Testis (tissue), 3 donors: ENCODE results near the gene YAE1. TPM values are rescaled to one million over a fixed set of nuclear protein-coding genes. Genes with fewer than 3 reads are reported as not detected.

ENCODE experiments used
- DNase-seq: peaks from one replicate; pipeline ENCODE4 v3.0.0-alpha.2; 2019
- H3K27ac ChIP-seq, 2 donors: fragments of 200-600 bp; sonication (generic); one replicate each; pipeline ENCODE4 v1.5.1; 2019
- H3K27me3 ChIP-seq: fragments of 200-600 bp; sonication (generic); one replicate; pipeline ENCODE4 v1.5.1; 2019
- H3K36me3 ChIP-seq: fragments of 200-600 bp; sonication (generic); one replicate; pipeline ENCODE4 v1.5.1; 2017; ENCODE audit warnings: low read depth; ENCODE audit errors: missing control alignments
- H3K4me1 ChIP-seq: fragments of 200-600 bp; sonication (generic); one replicate; pipeline ENCODE4 v1.5.1; 2019
- H3K4me3 ChIP-seq, 2 donors: fragments of 200-600 bp; sonication (generic); one replicate each; pipeline ENCODE4 v1.5.1; 2017 to 2019
- H3K9me3 ChIP-seq: fragments of 200-600 bp; sonication (generic); one replicate; pipeline ENCODE4 v1.5.1; 2017
- CTCF ChIP-seq, 3 experiments: fragments of 450-650 bp in 2 of 3; fragments of 200-600 bp in 1 of 3; sonication (generic) in 1 of 3; IDR thresholded peaks; one replicate each; pipeline ENCODE4 v1.5.1; 2016 to 2019; ENCODE audit warnings: antibody characterized with exemption in 3 of 3, mild to moderate bottlenecking in 2 of 3, moderate library complexity in 1 of 3
- POLR2A ChIP-seq: fragments of 450-650 bp; IDR thresholded peaks from one replicate; pipeline ENCODE4 v1.6.1; 2017; ENCODE audit warnings: antibody characterized with exemption, mild to moderate bottlenecking, moderate library complexity
- WGBS, 2 donors: methylation state at CpG; one replicate each; pipeline ENCODE4 v1.1.5; 2018; 5-methylcytosine and 5-hydroxymethylcytosine counted together
- intact Hi-C: fragments of 100-400 bp; cut with DNase I; formaldehyde crosslinking; loops from one replicate; pipeline ENCODE4 v1.15.1; 2023; ENCODE audit warnings: low total_unique reads
- polyA plus RNA-seq: library from polyadenylated mRNA; stranded (reverse); fragments of 350-450 nt; fragmentation: Illumina TruSeq; extraction: RNeasy Lipid Tissue Mini Kit (QIAGEN cat#74804); gene quantifications from one replicate; pipeline ENCODE4 v1.2.3, GENCODE V29; 2014; ENCODE audit warnings: low read depth, low replicate concordance; ENCODE audit not compliant: insufficient read depth
- total RNA-seq, 2 donors: library from RNA; depleted of rRNA; stranded (reverse); fragments of >200 nt; gene quantifications; one replicate each; pipeline ENCODE4 v1.2.3, GENCODE V29; 2016

The YAE1 gene
- total and polyA plus RNA-seq, 3 donors from 2014 or later, result 28.5 to 39.0 (median 32.0) TPM

- no peaks in the 10 kb centered on the region for H3K27me3 ChIP-seq
- peaks cover 8% of the 10 kb centered on the region for H3K4me1 ChIP-seq
- no peak for DNase-seq
- H3K27ac ChIP-seq, result no peak overlapping the region
- 81 to 88% methylated on average over 4 of the region's 4 CpGs for WGBS, 2 donors
- H3K9me3 ChIP-seq, result no peaks in the 10 kb centered on the region
- no peaks in the 10 kb centered on the region for H3K36me3 ChIP-seq
- no peak for TF ChIP-seq POLR2A
- no peak for TF ChIP-seq CTCF (IDR thresholded peaks at IDR 0.05)
- intact Hi-C loops, result no loop called here
- no peak overlapping the region for H3K4me3 ChIP-seq
Observed at GRCh38 chr7:39618868-39619267, 52.7 kb downstream of the YAE1 start.

- Histone ChIP-seq H3K4me3 (no peak overlapping the region), H3K4me1 (peaks cover 13% of the 10 kb centered on the region), H3K36me3 (no peaks in the 10 kb centered on the region), H3K9me3 (no peaks in the 10 kb centered on the region), H3K27ac (no peak overlapping the region), H3K27me3 (no peaks in the 10 kb centered on the region)
- TF ChIP-seq POLR2A, result no peak
- no peak for TF ChIP-seq CTCF (IDR thresholded peaks at IDR 0.05)
- intact Hi-C loops, result no loop called here
- DNase-seq, result no peak
Observed at GRCh38 chr7:39620486-39620885, 54.3 kb downstream of the YAE1 start.

- TF ChIP-seq POLR2A (no peak), CTCF (IDR thresholded peaks at IDR 0.05) (no peak)
- Histone ChIP-seq H3K27me3 (no peaks in the 10 kb centered on the region), H3K4me3 (no peak overlapping the region), H3K36me3 (no peaks in the 10 kb centered on the region), H3K27ac (no peak overlapping the region), H3K4me1 (peaks cover 15% of the 10 kb centered on the region), H3K9me3 (no peaks in the 10 kb centered on the region)
- intact Hi-C loops, result no loop called here
- 69 to 89% methylated on average over 1 of the region's 1 CpG for WGBS, 2 donors
- no peak for DNase-seq
Observed at GRCh38 chr7:39621261-39621660, 55.1 kb downstream of the YAE1 start.

DNA sequence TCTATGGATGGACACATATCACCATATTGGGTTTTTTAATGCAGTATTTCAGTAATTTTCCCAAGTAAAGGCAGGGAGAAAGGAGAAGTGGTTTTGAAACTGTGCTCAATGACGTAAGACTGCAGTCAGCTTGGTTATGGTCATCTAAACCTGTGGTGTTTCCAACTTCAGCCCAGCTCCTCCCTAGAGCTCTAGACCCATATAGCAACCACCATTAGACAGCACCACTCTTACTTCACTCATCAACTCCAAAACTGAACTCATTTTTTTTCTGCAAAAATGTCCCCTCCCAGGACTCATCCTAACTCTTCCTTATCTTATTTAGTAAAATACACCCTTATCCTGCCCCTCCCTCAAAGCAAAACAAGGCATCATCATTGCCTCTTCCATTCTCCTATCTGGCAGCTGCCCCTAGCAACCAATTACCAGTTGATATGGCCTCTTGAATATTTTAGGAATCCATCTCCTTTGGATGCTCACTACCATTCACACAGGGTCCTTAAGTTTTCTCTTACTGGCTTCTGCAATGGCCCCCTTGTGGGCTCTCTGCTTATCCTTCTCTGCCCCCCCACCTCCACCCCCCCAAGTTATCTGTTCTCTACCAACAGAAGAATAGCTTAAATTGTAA is 55.7 kb downstream of the YAE1 start:
- no peak overlapping the region for H3K4me3 ChIP-seq
- peaks cover 15% of the 10 kb centered on the region for H3K4me1 ChIP-seq
- TF ChIP-seq CTCF (IDR thresholded peaks at IDR 0.05) (no peak), POLR2A (no peak)
- DNase-seq, result no peak
- WGBS, 2 donors, result 79% methylated on average over 1 of the region's 1 CpG
- H3K27ac ChIP-seq, result no peak overlapping the region
- H3K27me3 ChIP-seq, result no peaks in the 10 kb centered on the region
- no peaks in the 10 kb centered on the region for H3K36me3 ChIP-seq
- H3K9me3 ChIP-seq, result no peaks in the 10 kb centered on the region
- intact Hi-C loops, result no loop called here

Other genes starting within 250 kb of the YAE1 start
- gene RALA, start 57.2 kb downstream of the YAE1 start, total RNA-seq, result 10 to 100 TPM; 13.6 to 15.9 TPM
- gene RALA, start 57.2 kb downstream of the YAE1 start, polyA plus RNA-seq, result 27.9 TPM